SK-N-SH (cell line): ENCODE data around the gene C12orf60. TPM values are rescaled to one million over a fixed set of nuclear protein-coding genes. Genes with fewer than 3 reads are reported as not detected.

Experiments used
- CTCF ChIA-PET: fragments of 300-600, 350-600 bp; formaldehyde crosslinking; extraction: SDS; loops from one replicate; lab custom pipeline; 2021; lab: Yijun Ruan, JAX
- POLR2A ChIA-PET: fragments of 350-600 bp; sonication (Branson Sonifier 250); formaldehyde crosslinking; extraction: SDS; loops from one replicate; lab custom pipeline; 2020; ENCODE audit warnings: antibody characterized with exemption, inconsistent platforms; lab: Yijun Ruan, JAX
- DNase-seq: peaks from one replicate; pipeline ENCODE4 v3.0.0; 2012
- H2AFZ ChIP-seq: fragments of 200-600 bp; sonication (generic); 2 replicates; pipeline ENCODE4 v1.8.1; 2016; ENCODE audit warnings: antibody characterized with exemption, mild to moderate bottlenecking, low read depth
- H3F3A ChIP-seq: fragments of 200-600 bp; sonication (generic); replicated peaks from 2 replicates; pipeline ENCODE3; 2016; ENCODE audit warnings: antibody characterized with exemption, mild to moderate bottlenecking; ENCODE audit not compliant: insufficient read depth
- H3K27ac ChIP-seq, 2 experiments: fragments of 200-500 bp in 1 of 2; fragments of 200-600 bp in 1 of 2; sonication (Bioruptor generic) in 1 of 2; sonication (generic), shearing (Covaris generic) in 1 of 2; 2 replicates each; pipeline versions ENCODE4 v1.5.1 to v1.6.1; 2014 to 2016; ENCODE audit warnings: low read depth in 2 of 2, inconsistent platforms in 1 of 2, low read length in 1 of 2, mild to moderate bottlenecking in 1 of 2, mixed read lengths in 1 of 2
- H3K27me3 ChIP-seq: fragments of 200-600 bp; sonication (generic), shearing (Covaris generic); 2 replicates; pipeline ENCODE4 v1.6.1; 2016; ENCODE audit warnings: mixed run types; ENCODE audit not compliant: insufficient read depth
- H3K36me3 ChIP-seq, 2 experiments: fragments of 200-500 bp in 1 of 2; fragments of 200-600 bp in 1 of 2; sonication (Bioruptor generic) in 1 of 2; sonication (generic) in 1 of 2; replicated peaks in 1 of 2; 2 replicates each; pipeline versions ENCODE3 to v1.5.1; 2014 to 2016; ENCODE audit warnings: low read length in 1 of 2, mild to moderate bottlenecking in 1 of 2; ENCODE audit not compliant: insufficient read depth in 2 of 2, control insufficient read depth in 1 of 2
- H3K4me1 ChIP-seq, 2 experiments: fragments of 200-500 bp in 1 of 2; fragments of 200-600 bp in 1 of 2; sonication (Bioruptor generic) in 1 of 2; sonication (generic), shearing (Covaris generic) in 1 of 2; 2 replicates each; pipeline versions ENCODE4 v1.5.1 to v1.6.1; 2014 to 2016; ENCODE audit warnings: low read depth in 1 of 2, low read length in 1 of 2, mixed run types in 1 of 2; ENCODE audit not compliant: insufficient read depth in 2 of 2, control insufficient read depth in 1 of 2
- H3K4me2 ChIP-seq: fragments of 200-600 bp; sonication (generic), shearing (Covaris generic); 2 replicates; pipeline ENCODE4 v1.6.1; 2017; ENCODE audit warnings: mixed run types
- H3K4me3 ChIP-seq, 2 experiments: fragments of 200-500 bp in 1 of 2; fragments of 200-600 bp in 1 of 2; sonication (Bioruptor generic) in 1 of 2; sonication (generic), shearing (Covaris generic) in 1 of 2; 2 replicates each; pipeline versions ENCODE4 v1.5.1 to v1.8.1; 2014 to 2016; ENCODE audit warnings: low read depth in 2 of 2, inconsistent platforms in 1 of 2, low read length in 1 of 2, mild to moderate bottlenecking in 1 of 2, mixed read lengths in 1 of 2, moderate library complexity in 1 of 2
- H3K79me2 ChIP-seq: fragments of 200-600 bp; sonication (generic); 2 replicates; pipeline ENCODE4 v1.8.1; 2017; ENCODE audit warnings: mild to moderate bottlenecking; ENCODE audit not compliant: insufficient read depth
- H3K9ac ChIP-seq: fragments of 200-600 bp; sonication (generic); 2 replicates; pipeline ENCODE4 v1.6.1; 2017; ENCODE audit warnings: mixed run types
- H3K9me2 ChIP-seq: fragments of 200-600 bp; sonication (generic); 2 replicates; pipeline ENCODE4 v1.6.1; 2017; ENCODE audit warnings: mixed run types
- H3K9me3 ChIP-seq: fragments of 200-600 bp; sonication (generic); 2 replicates; pipeline ENCODE4 v1.6.1; 2017; ENCODE audit warnings: mixed run types, mild to moderate bottlenecking, moderate library complexity
- H4K20me1 ChIP-seq: fragments of 200-600 bp; sonication (generic); 2 replicates; pipeline ENCODE4 v1.6.1; 2017; ENCODE audit warnings: mild to moderate bottlenecking, mixed run types; ENCODE audit not compliant: insufficient read depth
- ELF1 ChIP-seq: IDR thresholded peaks from 2 replicates; pipeline ENCODE4 v1.4.0; 2012
- EZH2phosphoT487 ChIP-seq: fragments of 200-600 bp; sonication (generic); IDR thresholded peaks from 2 replicates; pipeline ENCODE4 v1.6.1; 2017; ENCODE audit warnings: low read depth, mixed run types, mild to moderate bottlenecking, antibody characterized with exemption, moderate library complexity, borderline replicate concordance
- FOSL2 ChIP-seq: IDR thresholded peaks from 2 replicates; pipeline ENCODE4 v1.4.0; 2012; ENCODE audit warnings: low read depth, mild to moderate bottlenecking, moderate library complexity, borderline replicate concordance
- FOXJ3 ChIP-seq: sonication (generic); formaldehyde crosslinking; IDR thresholded peaks from 2 replicates; pipeline ENCODE4 v1.5.1; 2020; ENCODE audit warnings: mild to moderate bottlenecking, missing genetic modification reagents
- GABPA ChIP-seq: IDR thresholded peaks from 2 replicates; pipeline ENCODE4 v1.4.0; 2012; ENCODE audit warnings: low read depth, mild to moderate bottlenecking
- GATA2 ChIP-seq: sonication (generic); formaldehyde crosslinking; IDR thresholded peaks from 2 replicates; pipeline ENCODE4 v1.5.0; 2020; ENCODE audit warnings: mild to moderate bottlenecking, missing genetic modification reagents
- NFIC ChIP-seq: IDR thresholded peaks from 2 replicates; pipeline ENCODE4 v1.4.0; 2012; ENCODE audit warnings: borderline replicate concordance
- NRF1 ChIP-seq: IDR thresholded peaks from 2 replicates; pipeline ENCODE4 v1.6.1; 2012; ENCODE audit warnings: low read depth, mild to moderate bottlenecking, low read length
- RCOR1 ChIP-seq: fragments of 150-350 bp; IDR thresholded peaks from 2 replicates; pipeline ENCODE4 v1.6.1; 2017; ENCODE audit warnings: antibody characterized with exemption, low read length
- RXRA ChIP-seq: IDR thresholded peaks from 2 replicates; pipeline ENCODE4 v1.4.0; 2012; ENCODE audit warnings: low read depth, mild to moderate bottlenecking, borderline replicate concordance
- SMC3 ChIP-seq: IDR thresholded peaks from 2 replicates; pipeline ENCODE4 v1.6.1; 2012; ENCODE audit warnings: low read depth, low read length, improper control_type of control experiment
- TAF1 ChIP-seq: IDR thresholded peaks from 2 replicates; pipeline ENCODE4 v1.6.1; 2012; ENCODE audit warnings: low read depth, mild to moderate bottlenecking, low read length, moderate library complexity, borderline replicate concordance
- YY1 ChIP-seq: IDR thresholded peaks from 2 replicates; pipeline ENCODE4 v1.4.0; 2012; ENCODE audit warnings: low read depth, mild to moderate bottlenecking
- WGBS: methylation state at CpG from one replicate; pipeline ENCODE4 v1.1.6; 2017; ENCODE audit warnings: low lambda C conversion rate; 5-methylcytosine and 5-hydroxymethylcytosine counted together
- polyA plus RNA-seq, 3 experiments: library from polyadenylated mRNA; depleted of rRNA; stranded (reverse); fragments of >200 nt; gene quantifications; 2 replicates each; pipeline ENCODE4 v1.2.3, GENCODE V29; 2012
- TF ChIP-seq, protein P1 (sequence below): IDR thresholded peaks from 2 replicates; pipeline ENCODE4; 2012
- TF ChIP-seq, protein P2 (sequence below): fragments of 150-350 bp; IDR thresholded peaks from 2 replicates; pipeline ENCODE4 v1.6.1; 2017; ENCODE audit warnings: antibody characterized with exemption, low read length, low read depth, borderline replicate concordance
- TF ChIP-seq, protein P3 (sequence below): IDR thresholded peaks from 2 replicates; pipeline ENCODE4 v1.4.0; 2012; ENCODE audit warnings: low read depth, borderline replicate concordance
- TF ChIP-seq, protein P4 (sequence below): fragments of 200-600 bp; sonication (generic); IDR thresholded peaks from 2 replicates; pipeline ENCODE4 v1.6.1; 2017; ENCODE audit warnings: antibody characterized with exemption, mild to moderate bottlenecking, moderate library complexity

The C12orf60 gene
- polyA plus RNA-seq, 1 of the 3 experiments (the other 2 are of a cell fraction): 0.87 TPM

DNA sequence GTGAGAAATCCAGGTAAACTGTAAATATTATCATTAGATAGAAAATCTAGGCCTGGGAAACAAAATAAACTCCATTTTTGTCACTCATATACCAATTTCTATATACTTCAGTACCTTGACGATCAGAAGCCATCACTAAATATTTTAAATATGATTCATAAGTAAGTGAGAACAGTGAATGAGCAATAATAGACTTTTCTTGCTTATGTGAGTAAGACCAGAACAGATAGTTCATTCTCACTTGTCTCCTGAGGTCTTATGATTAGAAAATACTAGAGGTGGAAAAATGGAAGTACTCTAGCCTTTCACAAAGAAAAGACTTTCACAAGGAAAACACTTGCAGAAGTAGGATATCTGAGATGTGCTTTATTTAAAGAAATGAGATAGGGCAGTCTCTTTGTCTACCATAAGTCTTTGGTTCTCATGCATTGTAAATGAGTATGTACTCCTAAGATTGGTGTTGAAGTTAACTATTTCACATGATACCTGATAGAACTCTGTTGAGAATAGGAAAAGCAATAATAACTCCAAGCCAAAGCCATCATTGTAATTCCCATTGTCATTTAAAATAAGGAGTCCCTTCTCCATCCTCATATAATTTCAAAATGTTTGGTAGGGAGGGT lies 20.7 kb downstream of the C12orf60 start:
- CTCF ChIA-PET: interaction anchor here (0.7 to 1.4 kb wide), 2 partner anchors 26 to 179 kb away, joined by 3 read pairs; no protein-coding TSS in a partner anchor
- Histone ChIP-seq H3K9me2 (no peaks in the 10 kb centered on the region), H4K20me1 (no peaks in the 10 kb centered on the region), H3K27me3 (no peaks in the 10 kb centered on the region), H3K79me2 (no peaks in the 10 kb centered on the region), H3K27ac (peak overlapping the region in 1 of 2 experiments; percentile 1; a peak in 1 of 4 replicates), H2AFZ (0 out of 2 replicates have a peak overlapping the region, but pooled peaks have one; percentile 42), H3K4me3 (no peak overlapping the region), H3K9me3 (no peaks in the 10 kb centered on the region), H3K4me1 (no peaks in the 10 kb centered on the region; a peak in 1 of 4 replicates), H3K36me3 (no peaks in the 10 kb centered on the region), H3F3A (no peaks in the 10 kb centered on the region), H3K9ac (no peak overlapping the region), H3K4me2 (no peak overlapping the region)
- no peak for DNase-seq
- WGBS: 30% methylated on average over 1 of the region's 1 CpG
- POLR2A ChIA-PET: no interaction called here
- peak; percentile 14; the same call in 1 of the 2 replicates for TF ChIP-seq FOSL2
- no peak for TF ChIP-seq RXRA

DNA sequence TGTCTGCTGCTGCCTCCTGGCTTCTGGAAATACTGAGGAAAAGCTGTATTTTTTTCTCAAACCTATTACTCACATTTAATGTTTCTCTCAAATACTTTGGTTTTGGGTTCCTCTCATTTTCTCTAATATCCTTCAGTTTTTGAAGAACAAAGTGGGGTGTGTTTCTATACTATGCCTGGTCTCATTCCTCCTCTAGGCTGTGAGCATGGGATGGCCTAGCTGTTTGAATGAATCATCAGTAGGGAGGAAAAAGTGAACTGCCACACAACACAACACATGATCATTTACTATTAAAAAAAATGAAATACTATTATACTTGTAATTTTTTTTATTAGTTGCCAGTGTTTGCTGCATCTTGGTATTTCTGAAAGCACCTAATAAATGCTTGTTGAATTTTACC lies 21.8 kb downstream of the C12orf60 start:
- no peaks in the 10 kb centered on the region for H3K27me3 ChIP-seq
- TF ChIP-seq YY1: no peak
- TF ChIP-seq FOXJ3 (CRISPR knock-in tag): no peak
- CTCF ChIA-PET: interaction anchor here (0.5 to 1.4 kb wide), 4 partner anchors 14 to 604 kb away, joined by 3 to 4 read pairs (median 3); no protein-coding TSS in a partner anchor
- H2AFZ ChIP-seq: no peak overlapping the region
- H4K20me1 ChIP-seq: no peaks in the 10 kb centered on the region
- H3K4me2 ChIP-seq: no peak overlapping the region
- DNase-seq: no peak
- POLR2A ChIA-PET: no interaction called here
- no peaks in the 10 kb centered on the region; a peak in 1 of 4 replicates for H3K4me1 ChIP-seq
- no peaks in the 10 kb centered on the region for H3K36me3 ChIP-seq
- H3K27ac ChIP-seq: no peak overlapping the region; a peak in 1 of 4 replicates
- H3F3A ChIP-seq: no peaks in the 10 kb centered on the region
- H3K9ac ChIP-seq: no peak overlapping the region
- no peaks in the 10 kb centered on the region for H3K9me3 ChIP-seq
- no peaks in the 10 kb centered on the region for H3K79me2 ChIP-seq
- no peaks in the 10 kb centered on the region for H3K9me2 ChIP-seq
- H3K4me3 ChIP-seq: no peak overlapping the region

DNA sequence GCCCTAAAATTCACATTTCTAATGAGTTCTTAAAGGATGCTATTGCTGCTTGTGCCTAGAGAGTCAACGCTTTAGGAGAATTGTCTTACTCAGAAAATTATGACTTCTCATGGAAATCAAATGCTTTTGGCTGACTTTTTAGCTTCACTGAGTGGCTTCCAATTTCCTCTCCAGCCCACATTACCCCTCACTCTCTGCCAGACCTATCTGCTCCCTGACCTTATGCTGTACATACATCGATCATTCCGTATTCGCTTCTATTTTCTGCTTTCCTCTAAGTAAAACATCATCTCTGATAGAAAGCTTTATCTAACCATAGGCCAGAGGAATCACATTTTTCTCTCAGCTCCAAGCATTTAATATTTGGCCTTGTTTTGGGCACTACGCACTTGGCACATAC lies 23.0 kb downstream of the C12orf60 start:
- WGBS: 98% methylated on average over 5 of the region's 5 CpGs
- DNase-seq: no peak
- TF ChIP-seq, protein P1, sequence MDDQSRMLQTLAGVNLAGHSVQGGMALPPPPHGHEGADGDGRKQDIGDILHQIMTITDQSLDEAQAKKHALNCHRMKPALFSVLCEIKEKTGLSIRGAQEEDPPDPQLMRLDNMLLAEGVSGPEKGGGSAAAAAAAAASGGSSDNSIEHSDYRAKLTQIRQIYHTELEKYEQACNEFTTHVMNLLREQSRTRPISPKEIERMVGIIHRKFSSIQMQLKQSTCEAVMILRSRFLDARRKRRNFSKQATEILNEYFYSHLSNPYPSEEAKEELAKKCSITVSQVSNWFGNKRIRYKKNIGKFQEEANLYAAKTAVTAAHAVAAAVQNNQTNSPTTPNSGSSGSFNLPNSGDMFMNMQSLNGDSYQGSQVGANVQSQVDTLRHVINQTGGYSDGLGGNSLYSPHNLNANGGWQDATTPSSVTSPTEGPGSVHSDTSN: no peak
- TF ChIP-seq GABPA (no peak), SMC3 (no peak), GATA2 (no peak), ELF1 (no peak), RXRA (no peak), NFIC (no peak), TAF1 (no peak), RCOR1 (no peak), EZH2phosphoT487 (no peak), NRF1 (no peak)
- TF ChIP-seq, protein P2, sequence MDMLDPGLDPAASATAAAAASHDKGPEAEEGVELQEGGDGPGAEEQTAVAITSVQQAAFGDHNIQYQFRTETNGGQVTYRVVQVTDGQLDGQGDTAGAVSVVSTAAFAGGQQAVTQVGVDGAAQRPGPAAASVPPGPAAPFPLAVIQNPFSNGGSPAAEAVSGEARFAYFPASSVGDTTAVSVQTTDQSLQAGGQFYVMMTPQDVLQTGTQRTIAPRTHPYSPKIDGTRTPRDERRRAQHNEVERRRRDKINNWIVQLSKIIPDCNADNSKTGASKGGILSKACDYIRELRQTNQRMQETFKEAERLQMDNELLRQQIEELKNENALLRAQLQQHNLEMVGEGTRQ: no peak
- TF ChIP-seq, protein P3, sequence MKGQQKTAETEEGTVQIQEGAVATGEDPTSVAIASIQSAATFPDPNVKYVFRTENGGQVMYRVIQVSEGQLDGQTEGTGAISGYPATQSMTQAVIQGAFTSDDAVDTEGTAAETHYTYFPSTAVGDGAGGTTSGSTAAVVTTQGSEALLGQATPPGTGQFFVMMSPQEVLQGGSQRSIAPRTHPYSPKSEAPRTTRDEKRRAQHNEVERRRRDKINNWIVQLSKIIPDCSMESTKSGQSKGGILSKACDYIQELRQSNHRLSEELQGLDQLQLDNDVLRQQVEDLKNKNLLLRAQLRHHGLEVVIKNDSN: no peak
- TF ChIP-seq, protein P4, sequence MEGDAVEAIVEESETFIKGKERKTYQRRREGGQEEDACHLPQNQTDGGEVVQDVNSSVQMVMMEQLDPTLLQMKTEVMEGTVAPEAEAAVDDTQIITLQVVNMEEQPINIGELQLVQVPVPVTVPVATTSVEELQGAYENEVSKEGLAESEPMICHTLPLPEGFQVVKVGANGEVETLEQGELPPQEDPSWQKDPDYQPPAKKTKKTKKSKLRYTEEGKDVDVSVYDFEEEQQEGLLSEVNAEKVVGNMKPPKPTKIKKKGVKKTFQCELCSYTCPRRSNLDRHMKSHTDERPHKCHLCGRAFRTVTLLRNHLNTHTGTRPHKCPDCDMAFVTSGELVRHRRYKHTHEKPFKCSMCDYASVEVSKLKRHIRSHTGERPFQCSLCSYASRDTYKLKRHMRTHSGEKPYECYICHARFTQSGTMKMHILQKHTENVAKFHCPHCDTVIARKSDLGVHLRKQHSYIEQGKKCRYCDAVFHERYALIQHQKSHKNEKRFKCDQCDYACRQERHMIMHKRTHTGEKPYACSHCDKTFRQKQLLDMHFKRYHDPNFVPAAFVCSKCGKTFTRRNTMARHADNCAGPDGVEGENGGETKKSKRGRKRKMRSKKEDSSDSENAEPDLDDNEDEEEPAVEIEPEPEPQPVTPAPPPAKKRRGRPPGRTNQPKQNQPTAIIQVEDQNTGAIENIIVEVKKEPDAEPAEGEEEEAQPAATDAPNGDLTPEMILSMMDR: no peak

More for the DNA sequence above, 23.0 kb downstream of the C12orf60 start:
- Histone ChIP-seq H3K27me3 (no peaks in the 10 kb centered on the region), H2AFZ (no peak overlapping the region), H3K36me3 (no peaks in the 10 kb centered on the region), H3K9me3 (no peaks in the 10 kb centered on the region), H4K20me1 (no peaks in the 10 kb centered on the region), H3K4me3 (no peak overlapping the region), H3K4me2 (no peak overlapping the region), H3K79me2 (no peaks in the 10 kb centered on the region), H3K27ac (no peak overlapping the region), H3K9me2 (no peaks in the 10 kb centered on the region), H3K4me1 (no peaks in the 10 kb centered on the region; a peak in 1 of 4 replicates), H3K9ac (no peak overlapping the region), H3F3A (no peaks in the 10 kb centered on the region)
- CTCF ChIA-PET: no interaction called here
- POLR2A ChIA-PET: no interaction called here
